GM18867 (cell line): Measurements from ENCODE around the gene PRRT3.

ENCODE experiments used
- ATAC-seq: cut with Tn5 transposase; IDR thresholded peaks from one replicate; pipeline ENCODE4 v1.9.1; 2021; ENCODE audit warnings: mild to moderate bottlenecking, moderate library complexity; ENCODE audit not compliant: unreplicated experiment

Gene PRRT3

GRCh38 chr3:9951962-9952805 is at the start of gene PRRT3:
PRRT3 (minus strand) TSS chr3:9952408; CDS start chr3:9950115, 2,293 bp downstream.
- ATAC-seq, result peak; percentile 87

DNA sequence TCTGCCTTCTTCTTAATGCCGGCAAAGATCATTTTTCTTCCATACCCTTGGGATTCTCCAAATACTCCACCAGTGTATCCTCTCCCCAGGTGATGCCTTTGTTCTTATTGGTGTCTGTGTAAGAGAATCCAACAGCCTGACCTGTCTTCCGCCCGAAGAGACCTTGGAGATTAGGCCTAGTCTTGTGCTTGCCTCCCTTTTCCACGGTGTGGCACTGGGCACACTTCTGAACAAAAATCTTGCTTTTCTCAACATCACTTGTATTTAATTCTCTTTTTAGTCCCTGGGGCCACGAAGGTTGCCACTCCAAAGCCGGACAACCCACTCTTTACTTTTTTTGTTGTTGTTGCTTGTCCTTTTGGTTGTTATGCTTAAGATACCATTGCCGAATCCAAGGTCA is 48.5 kb upstream of the PRRT3 start:
- no peak for ATAC-seq

DNA sequence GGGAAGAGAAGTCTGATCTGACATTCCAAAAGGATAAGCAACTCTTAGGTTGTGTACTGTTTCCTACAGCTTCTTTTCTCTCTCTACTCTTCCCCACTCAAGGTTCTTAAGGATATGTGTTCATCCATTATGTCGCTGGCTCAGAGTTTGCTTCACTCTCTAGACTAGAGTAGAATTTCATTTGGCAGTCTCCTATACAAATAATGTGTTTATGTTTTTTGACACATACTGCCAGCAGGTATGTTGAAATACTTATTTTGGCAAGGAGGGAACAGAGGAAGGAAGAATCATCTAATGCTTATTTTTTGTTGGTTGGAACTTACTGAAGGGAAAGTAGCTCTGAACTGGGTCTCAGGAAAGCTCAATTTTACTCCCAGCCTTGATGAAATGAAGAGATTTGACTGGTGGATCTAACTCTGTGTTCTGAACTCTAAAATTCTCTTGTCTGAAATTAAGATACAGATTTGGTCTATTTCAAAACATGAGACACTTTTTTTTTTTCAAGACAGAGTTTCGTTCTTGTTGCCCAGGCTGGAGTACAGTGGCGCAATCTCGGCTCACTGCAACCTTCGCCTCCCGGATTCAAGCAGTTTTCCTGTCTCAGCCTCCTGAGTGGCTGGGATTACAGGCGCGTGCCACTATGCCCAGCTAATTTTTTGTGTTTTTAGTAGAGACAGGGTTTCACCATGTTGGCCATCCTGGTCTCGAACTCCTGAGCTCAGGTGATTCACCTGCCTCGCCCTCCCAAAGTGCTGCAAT is 42.1 kb upstream of the PRRT3 start:
- no peak for ATAC-seq

- peak; percentile 43 for ATAC-seq
Measured at GRCh38 chr3:9986230-9986725, 34.1 kb upstream of the PRRT3 start.

DNA sequence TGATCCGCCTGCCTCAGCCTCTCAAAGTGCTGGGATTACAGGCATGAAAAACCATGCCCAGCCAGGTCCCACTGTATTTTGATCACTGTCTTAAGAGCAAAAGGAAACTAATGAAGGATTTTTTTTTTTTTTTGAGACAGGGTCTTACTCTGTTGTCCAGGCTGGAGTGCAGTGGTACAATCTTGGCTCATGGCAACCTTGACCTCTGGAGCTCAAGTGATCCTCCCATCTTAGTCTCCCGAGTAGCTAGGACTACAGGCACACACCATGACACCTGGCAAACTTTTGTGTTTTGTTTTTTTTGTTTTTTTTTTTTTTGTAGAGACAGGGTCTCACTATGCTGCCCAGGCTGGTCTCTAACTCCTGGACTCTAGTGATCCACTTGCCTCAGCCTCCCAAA is 28.0 kb upstream of the PRRT3 start:
- no peak for ATAC-seq

DNA sequence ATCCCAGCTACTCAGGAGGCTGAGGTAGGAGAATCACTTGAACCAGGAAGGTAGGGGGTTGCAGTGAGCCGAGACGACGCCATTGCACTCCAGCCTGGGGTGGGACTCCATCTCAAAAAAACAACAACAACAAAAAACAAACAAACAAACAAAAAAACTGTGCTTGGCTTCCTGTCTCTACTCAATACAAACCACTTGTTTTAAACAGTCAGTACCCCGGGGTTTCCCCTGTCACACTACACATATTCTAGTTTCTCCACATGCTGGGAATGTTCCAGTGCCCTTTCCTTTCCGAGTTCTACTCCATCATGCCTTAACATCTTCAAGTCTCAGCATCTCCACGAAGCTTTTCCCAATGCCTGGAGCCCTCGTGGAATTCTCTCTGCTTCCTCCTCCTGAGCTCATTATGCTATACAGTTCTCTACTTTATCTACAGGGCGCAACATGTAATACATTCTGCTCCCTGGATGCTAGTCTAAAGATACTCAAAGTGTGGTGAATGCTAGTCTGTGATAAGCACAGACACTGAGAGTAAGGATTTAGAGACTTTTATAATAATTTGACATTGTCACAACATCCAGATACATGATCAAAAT is 26.6 kb upstream of the PRRT3 start:
- ATAC-seq, result no peak

DNA sequence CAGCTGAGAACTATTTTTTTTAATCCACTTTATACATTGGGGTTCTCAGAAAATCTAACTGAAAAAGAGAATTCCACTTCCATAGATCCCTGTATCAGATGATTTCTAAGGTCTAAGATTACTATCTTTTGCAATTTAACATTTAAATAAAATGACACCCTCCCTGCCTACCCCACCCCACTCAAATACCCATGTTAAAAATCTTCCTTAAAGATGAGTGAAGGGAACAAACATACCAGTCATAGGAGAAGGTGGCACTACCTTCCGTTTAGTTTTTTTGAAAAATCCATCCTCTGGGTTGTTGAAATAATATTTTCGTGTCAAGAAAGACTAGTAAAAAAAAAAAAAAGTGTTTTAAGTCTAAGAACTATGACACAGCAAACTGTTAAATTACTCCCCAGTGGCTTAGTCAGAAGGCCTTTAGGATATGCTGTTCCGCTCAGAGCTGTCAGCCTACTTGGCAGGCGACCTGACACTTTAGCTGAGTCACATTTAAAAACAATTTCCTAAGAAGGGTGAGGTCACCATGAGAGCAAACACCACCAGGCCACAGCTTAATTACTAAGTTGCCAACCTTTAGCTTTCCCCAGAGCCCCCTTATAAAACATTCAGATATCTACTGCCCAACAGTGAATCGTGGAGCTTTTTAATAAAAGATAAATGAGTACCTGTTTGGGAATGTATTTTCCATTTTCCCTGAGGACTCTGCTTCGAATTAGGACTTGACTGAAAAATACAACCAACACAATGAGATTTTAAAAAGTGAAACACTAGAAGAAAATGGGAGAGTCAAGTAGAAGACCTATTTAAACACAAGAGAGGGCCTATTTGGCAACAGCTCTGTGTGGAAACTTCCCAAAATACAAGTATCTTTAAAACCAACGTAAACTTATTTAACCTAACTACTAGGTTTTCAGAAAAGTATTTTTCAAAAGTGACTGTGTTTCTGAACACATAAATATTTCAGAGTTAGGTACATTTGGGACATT is 24.8 kb upstream of the PRRT3 start:
- no peak for ATAC-seq

- ATAC-seq, result no peak
Measured at GRCh38 chr3:9970020-9970652, 17.9 kb upstream of the PRRT3 start.

GRCh38 chr3:9969632-9970019 is 17.4 kb upstream of the PRRT3 start:
- no peak for ATAC-seq

DNA sequence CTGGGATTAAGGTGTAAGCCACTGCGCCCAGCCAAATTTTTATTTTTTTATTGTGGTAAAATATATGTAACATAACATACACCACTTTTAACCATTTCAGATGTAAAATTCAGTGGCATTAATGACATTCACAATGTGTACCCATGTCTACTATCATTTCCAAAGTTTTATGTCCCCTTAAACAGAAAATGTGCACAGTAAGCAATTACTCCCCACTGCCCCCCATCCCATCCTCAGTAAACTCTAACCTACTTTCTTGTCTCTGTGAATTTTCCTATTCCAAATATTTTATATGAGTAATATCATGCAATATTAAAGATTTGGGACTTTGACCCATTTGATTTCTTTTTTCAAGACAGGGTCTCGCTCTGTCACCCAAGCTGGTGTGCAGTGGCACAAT is 14.6 kb upstream of the PRRT3 start:
- ATAC-seq, result no peak

GRCh38 chr3:9965200-9965875 is 13.1 kb upstream of the PRRT3 start:
- ATAC-seq, result no peak

DNA sequence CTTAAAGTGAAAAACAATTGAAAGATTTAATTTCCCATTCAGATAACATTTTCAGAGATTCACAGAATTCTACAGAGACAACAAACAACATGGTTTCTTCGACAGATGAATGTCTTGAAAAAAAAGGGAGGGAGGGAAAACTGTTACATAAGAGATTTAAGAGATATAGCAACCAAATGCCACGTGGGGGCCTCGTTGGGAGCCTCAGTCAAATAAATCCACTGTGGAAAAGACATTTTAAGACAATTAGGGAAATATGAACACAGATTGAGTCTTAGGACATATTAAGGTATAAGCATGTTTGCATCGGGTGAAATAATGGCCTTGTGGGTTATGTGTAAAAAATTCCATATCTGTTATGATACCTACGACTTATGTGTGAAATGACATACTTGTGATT is 5.0 kb upstream of the PRRT3 start:
- no peak for ATAC-seq

GRCh38 chr3:9955611-9956352 is 3.6 kb upstream of the PRRT3 start:
- ATAC-seq, result no peak

- ATAC-seq, result no peak
Measured at GRCh38 chr3:9955067-9955502, 2.9 kb upstream of the PRRT3 start.

- ATAC-seq, result no peak
Measured at GRCh38 chr3:9951598-9951961, 628 bp downstream of the PRRT3 start.

DNA sequence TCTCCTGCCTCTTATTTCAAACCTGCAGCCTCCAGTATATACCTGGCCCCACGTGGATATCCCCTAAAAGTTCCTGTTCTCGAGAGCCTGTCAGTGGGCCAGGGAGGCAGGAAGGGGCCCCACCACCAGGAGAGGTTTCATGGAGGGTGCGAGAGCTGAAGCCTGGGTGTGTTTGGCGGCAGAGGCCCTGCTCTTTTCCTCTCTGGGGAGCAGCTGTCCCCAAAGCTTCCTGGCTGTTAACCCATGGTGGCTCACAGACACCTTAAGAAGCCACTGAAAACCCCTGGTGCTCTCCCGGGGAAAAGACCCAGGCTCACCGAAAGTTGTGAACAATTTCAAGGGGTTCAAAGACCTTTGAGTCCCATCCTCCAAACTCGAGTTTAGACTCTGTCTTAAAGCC is 1.1 kb downstream of the PRRT3 start:
- no peak for ATAC-seq

- ATAC-seq, result no peak
Measured at GRCh38 chr3:9949626-9950025, 2.6 kb downstream of the PRRT3 start.

GRCh38 chr3:9949115-9949514 is 3.1 kb downstream of the PRRT3 start:
- ATAC-seq, result no peak

DNA sequence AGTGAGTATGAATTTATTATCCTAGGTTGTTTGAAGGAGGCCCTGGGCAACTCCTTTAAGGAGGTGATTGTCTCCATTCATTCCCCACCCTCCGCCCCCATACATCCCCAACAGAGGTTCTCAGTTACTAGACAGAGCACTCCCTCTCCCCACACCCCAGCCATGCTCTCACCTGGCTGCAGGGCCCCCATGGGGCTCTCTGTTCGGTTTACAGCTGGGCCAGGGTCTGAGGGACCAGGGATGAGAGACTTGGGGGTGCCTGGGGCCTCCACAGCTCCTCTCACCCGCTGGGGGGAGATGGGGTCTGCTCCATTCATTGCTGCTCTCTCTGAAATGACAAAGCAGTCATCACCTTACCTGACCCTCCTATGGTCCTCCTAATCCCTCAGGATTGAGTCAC is 3.6 kb downstream of the PRRT3 start:
- ATAC-seq, result no peak
